GM18909 (cell line): Measurements from ENCODE around the gene CPED1.

Source experiments
- ATAC-seq: cut with Tn5 transposase; IDR thresholded peaks from one replicate; pipeline ENCODE4 v1.9.1; 2021; ENCODE audit warnings: mild to moderate bottlenecking; ENCODE audit not compliant: unreplicated experiment, poor library complexity

Gene CPED1

DNA sequence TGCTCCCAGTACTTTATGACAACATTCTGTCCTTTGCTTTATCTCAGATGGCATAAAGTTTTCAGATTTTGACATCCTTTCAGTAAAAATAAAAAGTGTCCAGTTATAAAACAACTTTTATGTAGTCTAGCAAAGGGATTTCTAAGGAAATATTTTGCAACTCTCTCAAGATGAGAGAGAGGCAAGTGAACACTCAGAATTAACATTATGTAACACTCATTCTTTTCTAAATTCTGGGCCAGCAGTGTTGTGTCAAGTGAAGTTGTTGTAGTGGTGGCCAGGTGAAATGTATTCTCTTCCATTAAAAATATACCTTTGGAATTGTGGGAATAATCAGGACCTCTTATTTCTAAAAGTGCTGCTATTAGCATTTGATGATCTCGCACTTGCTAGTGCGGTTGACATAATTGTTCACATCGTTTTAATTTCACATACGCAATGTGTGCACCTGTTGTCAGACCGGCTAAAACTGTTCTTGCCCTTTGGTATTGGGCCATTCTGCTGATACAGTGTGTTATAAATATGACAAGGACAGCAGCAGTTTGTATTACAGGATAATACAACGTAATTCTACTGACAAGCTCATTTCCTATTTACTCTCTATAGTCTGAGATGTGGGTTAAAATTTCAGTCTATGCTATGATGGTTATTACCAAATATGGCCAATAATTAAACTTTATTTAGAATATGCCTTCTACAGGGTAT, 23.8 kb downstream of the CPED1 start:
- ATAC-seq, result no peak

DNA sequence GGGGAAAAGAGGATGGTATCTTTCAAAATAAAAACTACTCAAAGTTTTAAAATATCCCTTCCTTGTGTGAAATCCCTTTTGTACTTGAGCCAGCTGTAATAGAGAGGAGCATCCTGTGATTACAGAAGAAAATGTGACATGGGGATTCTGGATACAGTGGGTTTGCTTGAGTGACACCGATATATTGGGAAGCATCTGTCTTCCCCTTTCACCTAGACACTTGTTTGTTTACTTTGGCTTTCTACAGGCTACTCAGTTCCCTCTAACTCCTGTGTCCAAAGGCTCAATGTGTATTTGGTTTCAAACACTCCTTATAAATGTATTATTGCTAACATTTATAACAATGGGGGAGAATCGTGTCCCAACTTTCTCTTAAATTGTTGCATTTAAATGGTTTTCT, 24.4 kb downstream of the CPED1 start:
- ATAC-seq, result no peak

DNA sequence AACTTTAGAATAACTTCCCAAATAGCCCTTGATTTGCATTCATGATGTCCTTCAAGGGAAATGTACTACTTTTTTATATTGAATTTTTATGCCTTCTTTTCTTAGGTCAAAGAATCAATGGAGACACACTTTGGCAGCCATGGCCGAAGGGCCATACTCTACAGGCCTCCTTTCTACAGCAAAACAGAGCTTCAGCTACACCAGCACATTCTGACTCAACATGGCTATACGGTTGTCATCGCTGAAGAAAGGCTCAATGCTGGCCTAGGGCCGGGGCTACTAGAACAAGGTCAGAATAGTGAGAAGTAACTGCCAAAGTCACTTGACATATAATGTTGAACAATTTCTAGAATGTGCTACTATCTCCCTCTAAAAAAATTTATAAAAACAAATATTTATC, 27.0 kb downstream of the CPED1 start:
- no peak for ATAC-seq

DNA sequence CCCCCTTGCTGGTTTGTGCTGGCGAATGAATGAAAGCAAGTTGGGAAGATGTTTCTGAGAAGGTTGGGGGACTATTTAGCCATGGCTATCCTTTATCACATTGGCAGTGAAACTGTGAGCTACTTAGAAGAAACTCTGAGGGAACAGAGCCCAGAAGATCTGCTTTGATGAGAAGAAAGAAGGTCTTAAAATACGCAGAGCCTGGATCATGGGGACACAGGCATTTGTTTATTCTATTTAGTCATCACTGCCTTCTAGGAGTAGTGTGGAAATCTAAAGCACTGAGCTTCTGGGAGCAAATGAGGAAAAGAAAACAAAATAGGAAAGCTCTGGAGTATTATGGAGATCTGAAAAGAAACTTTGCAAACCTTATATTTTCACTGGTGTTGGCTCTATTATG, 28.5 kb downstream of the CPED1 start:
- no peak for ATAC-seq

DNA sequence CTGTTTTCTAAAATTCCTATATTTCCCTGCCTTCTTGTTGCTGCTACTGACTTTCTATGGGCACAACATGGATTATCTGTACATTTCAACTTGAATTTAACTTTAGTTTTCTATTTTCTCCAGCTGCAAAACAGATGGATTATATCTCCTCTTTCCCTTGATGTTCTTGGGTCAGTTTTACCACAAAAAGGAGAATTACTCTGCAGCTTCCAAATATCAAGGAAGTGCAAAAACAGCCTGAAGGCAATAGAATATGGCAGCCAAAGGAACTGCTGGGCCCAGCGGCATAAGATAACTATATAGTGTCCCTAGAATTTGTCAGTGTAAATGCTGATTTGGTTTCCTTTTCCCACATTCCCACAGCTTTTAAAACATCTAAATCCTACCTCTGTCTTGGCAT, 29.1 kb downstream of the CPED1 start:
- no peak for ATAC-seq

DNA sequence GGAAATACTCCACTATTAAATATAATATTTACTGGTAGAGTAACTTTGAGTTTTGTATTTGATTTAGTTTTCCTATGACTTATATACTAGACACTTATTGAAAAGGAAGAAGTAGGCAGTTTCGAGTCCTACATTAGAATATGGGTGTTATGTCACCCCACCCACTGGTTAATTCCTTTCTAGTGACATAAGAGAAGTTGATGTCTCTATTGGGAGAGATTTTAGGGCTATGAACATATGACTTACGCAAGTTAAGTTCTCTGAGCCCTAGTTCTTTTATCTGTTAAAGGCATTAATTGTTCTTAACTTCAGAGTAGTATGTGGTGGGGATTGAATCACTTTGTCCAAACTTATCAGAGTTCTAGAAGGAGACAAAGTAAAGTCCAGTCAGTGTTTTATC, 30.5 kb downstream of the CPED1 start:
- no peak for ATAC-seq

DNA sequence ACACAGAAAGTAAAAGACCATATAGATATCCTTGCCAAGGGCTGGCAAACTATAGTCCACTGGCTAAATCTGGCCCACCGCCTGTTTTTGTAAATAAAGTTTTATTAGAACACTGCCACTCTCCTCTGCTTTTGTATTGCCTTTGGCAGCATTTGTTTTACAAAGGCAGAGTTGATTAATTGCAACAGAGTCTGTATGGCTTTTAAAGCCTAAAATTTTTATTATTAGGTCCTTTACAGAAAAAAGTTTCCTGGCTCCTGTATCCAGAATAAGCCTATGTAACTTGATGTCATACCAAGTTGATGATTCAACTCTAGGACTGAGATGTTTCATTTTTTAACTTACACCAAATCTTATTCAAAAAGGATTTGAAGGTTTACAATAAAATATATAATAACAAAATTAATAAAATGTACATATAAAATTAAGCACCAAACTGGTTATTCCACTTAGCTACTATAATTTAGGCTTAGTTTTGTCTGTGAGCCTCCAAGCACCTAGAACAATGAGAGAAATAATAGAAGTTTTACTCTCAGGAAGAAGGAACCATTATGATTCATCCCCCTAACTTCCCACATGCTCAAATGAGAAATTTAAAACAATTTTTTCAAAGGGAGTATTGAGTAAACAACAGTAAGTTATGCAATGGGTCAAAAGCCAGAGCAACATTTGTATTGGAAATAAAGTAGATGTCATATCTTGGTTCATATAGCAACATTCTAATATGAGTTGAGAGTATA, 31.9 kb downstream of the CPED1 start:
- no peak for ATAC-seq

DNA sequence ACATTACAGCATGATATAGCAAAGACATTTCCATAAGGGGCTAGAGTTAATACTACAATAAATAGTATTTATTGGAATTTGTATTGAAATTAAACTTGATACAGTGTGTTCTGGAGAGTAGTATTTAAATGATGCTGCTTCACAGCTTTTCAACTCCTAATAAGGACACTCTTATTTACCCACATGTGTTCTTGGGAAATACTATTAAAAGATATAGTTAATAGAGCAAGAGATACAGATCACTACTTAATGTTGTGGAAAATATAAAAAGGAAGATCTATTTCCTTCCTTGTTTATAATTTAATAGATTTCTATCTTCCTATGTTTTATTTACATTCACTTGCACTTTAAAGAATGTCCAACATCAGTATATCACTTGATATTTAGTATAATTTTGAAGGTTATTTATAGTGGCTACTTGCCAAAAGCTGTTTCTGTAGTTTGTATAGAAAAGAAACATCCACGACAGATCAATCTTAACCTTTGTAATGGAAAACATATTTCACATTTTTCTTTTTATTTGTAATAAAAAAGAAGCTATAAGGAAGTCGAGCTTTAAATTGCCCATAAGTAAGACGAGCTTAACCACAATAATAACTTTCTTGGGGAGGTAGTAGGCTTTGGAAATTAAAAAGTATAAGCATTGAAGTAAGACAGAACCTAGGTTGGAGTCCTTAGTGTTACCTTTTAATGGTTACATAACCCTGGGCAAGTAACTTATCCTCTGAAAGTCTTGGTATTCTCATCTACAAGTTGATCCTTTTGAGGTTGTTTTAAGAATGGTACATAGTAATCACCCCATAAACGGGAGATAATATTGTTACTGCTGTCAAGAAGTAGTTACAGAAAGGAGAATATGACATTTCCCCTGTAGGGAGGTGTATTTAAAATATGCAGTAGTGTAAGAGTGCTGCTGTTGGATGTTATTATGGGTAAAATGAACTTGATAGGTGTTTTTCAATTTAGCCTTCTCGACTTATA, 32.8 kb downstream of the CPED1 start:
- ATAC-seq, result no peak

DNA sequence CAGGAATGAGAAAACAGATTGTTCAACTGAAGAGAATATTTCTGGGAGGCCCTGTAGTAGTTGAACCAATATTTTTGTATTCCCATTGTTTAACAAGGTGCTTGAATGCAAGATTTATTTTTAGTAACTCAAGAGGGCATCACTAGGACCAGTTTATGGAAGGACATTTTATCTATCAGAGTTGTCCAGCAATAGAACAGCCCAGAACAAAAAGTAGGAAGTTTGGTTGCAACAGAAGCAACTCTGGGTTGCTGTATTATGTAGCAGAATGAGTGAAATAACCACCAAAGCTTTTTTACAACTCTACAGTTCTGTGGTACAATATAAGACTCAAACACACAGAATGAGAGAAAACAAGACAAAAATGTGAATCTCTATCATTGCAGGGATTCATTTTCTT, 34.7 kb downstream of the CPED1 start:
- no peak for ATAC-seq

DNA sequence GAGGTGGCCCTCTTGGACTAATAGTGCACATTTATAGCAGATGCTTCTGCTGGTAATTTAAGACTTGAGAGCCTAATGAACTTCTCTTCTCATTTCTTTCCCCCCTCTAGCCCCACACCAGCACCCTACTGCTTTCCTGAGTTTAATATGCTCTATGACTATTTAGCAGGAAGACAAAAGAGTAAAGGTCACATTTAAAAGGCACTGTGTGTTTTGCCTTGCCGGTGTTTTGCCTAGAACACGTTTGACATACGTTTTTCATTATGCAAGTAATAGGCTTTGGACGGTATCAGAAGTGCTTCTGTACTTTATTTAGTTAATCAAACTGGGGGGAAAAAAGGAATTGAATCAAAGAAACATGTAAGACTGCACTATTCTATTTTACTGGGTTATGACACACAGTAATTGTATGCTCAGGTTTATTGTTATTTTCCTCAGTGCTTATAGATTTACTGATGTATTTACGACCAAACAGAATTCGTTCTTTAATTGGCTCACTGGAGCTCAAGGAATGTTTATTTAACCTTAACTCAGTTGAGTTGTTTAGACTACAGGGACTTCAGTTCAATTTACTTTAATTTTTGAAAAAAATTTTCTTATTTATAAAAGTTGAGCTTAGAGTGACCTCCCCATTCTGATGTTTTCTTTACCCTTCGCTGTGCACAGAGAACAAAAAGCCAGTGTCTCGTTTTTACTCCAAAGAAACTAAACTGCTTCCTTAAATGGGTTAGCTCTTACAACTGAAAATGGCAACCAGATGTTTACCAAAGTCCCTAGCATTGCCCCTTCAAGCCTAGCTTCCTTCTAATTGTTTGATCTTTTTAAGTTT, 35.4 kb downstream of the CPED1 start:
- no peak for ATAC-seq

DNA sequence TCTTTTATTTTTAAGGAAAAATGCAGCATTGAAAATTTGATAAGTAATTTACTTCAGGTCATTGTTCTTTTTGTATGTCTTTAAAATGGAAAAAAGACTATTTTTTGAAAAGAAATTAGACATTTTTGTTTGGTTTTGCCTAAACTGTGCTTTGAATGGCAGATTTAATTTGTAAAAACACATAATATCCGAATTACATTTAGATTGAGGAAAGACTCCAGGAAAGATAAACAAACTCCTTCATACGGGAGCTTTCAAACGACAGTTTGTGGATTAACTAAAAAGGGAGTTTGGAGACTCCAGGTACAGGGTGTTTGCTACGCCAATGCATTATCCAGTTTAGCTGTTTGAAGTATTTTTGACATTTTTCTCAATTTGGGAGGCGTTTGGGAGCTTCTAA, 36.1 kb downstream of the CPED1 start:
- ATAC-seq, result no peak

DNA sequence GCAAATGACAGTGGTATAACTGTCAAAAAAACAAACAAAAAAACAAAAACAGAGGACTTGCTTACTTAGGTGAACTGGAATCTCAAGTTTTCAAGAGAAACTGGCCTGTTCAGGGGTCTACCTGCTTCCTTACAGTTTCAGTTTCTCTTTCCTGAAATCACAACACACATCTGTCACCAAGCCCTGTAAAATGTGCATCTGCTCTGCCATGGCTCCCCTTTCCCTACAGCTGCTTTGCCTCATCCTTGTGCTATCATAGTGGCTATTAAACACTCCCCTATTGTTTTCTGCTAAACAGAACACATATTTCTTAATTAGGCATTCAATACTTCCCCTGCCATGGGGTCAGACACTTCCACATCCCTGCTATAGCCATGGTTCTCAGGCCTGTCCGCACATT, 37.6 kb downstream of the CPED1 start:
- ATAC-seq, result no peak

DNA sequence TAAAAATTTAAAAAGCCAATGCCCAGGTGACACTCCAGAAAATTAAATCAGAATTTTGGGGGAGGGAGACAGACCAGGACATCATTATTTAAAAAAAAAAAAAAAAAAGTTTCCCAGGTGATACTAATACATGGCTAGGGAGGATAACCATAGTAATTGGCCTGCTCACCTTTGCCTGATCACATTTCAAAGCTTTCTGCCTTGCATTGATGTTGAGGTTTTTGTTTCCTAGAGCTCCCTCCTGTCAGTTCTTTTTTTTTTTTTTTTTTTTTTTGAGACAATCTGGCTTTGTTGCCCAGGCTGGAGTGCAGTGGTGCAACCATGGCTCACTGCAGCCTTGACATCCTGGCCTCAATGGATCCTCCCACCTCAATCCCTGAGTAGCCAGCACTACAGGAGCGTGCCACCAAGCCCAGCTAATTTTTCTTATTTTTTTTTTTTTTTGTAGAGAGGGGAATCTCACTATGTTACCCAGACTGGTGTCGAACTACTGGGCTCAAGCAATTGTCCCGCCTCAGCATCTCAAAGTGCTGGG, 38.1 kb downstream of the CPED1 start:
- no peak for ATAC-seq

DNA sequence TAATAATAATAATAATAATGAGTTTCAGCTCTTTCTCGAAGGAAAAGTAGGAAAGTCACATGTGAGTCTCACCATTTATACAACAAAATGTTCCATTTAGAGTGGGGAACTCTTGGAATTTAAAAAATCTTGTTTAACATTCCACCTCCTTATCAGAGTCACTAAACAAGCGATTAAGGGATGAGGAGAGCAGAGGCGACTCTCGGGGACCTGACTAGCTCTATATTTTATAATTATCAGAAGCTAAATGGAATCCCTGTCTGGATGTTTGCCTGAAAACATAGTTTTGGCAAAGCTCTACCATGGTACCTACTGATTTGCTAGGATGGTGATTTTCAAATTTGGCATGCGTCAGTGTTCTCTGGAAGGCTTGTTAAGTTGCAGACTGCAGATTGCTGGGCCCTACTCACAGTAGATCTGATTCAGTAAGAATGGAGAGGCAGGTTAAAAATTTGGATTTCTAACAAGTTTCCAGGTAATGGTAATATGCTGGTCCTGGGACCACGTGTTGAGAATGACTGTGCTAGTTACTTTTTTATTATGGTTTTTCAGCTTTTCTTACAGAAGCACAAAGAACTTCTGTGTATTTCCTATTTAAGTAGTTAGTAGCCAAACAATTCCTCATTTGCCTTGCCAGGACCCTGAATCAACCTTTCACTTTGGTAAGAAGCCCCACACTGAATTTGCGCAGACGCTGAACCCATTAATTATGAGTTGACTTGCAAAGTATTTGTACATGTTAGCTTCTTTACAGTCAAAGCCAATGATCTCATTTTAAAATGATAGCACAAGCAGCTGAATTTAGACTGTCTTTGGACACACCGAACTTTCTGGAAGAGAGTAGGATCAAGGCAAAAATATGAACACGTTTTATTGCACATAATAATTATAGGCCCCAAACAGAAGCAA, 39.5 kb downstream of the CPED1 start:
- ATAC-seq, result no peak

DNA sequence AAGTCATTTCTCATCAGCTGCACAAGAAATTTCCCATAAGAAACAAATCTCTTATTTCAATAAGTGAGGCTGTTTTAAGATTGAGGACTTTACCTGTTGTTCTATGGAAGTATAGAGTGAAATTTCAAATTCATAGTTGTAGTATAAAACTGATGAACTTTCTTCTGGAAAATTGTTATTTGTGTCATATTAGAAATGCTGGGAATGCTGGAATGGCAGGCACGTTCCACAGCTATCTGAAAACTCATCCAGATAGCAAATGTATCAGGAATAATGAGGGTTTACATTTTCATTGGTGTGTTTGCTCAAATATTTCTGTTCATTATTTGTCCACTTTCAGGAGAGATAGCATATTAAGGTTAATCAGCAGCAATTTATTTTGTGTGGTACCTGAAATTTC, 40.8 kb downstream of the CPED1 start:
- no peak for ATAC-seq

DNA sequence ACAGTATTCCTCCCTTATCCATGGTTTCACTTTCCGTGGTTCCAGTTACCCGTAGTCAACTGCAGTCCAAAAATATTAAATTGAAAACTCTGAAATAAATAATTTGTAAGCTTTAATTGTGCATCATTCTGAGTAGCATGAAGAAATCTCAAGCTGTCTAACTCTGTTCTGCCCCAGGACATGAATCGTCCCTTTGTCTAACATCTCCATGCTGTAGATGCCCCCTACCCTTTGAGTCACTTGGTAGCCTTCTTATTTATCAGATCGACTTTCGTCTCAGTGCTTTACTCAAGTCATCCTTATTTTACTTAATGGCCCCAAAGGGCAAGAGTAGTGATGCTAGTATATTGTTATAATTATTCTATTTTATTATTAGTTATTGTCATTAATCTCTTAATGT, 41.8 kb downstream of the CPED1 start:
- no peak for ATAC-seq

DNA sequence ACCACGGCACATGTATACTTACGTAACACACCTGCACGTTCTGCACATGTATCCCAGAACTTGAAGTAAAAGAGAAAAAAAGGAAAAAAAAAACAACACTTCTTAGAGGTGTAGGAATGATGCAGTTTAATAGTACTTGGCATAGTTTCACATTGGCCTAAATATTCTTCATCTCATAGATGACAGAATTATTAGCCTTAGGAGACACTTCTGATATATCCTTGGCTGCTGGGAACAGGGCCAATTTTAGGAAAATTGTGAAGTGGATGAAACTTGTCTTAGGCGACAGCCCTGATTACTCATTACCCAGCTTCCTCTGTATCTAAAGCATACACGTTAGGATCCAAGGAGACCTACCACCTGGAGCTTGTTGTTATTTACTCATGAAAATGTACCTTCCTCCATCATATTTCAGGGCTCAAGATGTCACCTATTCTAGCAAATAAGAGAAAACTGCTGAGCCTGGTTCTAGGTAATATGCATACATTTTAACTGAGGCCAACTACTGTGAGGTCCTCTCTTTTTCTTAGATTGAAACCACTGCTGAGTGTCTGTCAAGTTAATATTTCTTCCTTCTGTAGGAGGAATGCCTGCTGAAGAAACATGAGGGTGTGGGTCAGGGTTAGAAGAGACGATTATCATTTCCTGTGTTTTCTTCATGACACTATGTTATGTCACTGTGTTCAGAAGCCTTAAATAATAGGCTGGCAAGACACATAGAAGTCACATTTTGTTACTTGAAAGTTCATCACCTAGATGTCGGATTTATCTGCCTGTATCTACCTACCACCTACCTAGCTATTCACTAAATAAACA, 44.3 kb downstream of the CPED1 start:
- no peak for ATAC-seq

DNA sequence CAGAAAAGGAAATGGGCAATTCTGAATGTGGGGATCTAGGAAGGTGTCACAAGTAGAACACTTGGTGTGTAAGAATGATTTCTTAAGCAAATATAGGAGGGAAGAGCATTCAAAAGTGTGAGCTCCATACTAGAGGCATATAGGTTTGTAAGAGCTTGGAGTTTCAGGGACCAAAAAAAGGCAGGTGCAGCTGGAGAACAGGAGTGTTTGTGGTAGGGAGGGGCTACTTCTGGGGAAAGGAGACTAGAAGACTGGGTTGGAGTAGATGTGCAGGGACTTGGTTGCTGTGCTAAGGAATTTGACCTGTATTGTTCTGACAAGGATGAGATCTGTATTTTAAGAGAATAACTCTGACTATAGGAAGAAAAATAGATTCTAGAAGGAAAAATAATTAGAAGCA, 46.4 kb downstream of the CPED1 start:
- ATAC-seq, result no peak
